NCI-H82 (cell line): Measurements from ENCODE around the gene HS2ST1.

ENCODE experiments used
- DNase-seq: peaks from one replicate; lab custom pipeline; 2025; lab: John Stamatoyannopoulos, UW

The HS2ST1 gene

GRCh38 chr1:87140831-87141540, 226.6 kb downstream of the HS2ST1 start:
- DNase-seq, result no peak

- DNase-seq, result no peak
Measured at GRCh38 chr1:87141556-87141955, 227.1 kb downstream of the HS2ST1 start.

- no peak for DNase-seq
Measured at GRCh38 chr1:87143413-87144135, 229.1 kb downstream of the HS2ST1 start.

- DNase-seq, result no peak
Measured at GRCh38 chr1:87144316-87144895, 230.0 kb downstream of the HS2ST1 start.

- no peak for DNase-seq
Measured at GRCh38 chr1:87144981-87145380, 230.5 kb downstream of the HS2ST1 start.

- no peak for DNase-seq
Measured at GRCh38 chr1:87146538-87146937, 232.1 kb downstream of the HS2ST1 start.

- DNase-seq, result no peak
Measured at GRCh38 chr1:87146986-87147385, 232.6 kb downstream of the HS2ST1 start.

- DNase-seq, result no peak
Measured at GRCh38 chr1:87147851-87148250, 233.4 kb downstream of the HS2ST1 start.

GRCh38 chr1:87148661-87149060, 234.2 kb downstream of the HS2ST1 start:
- DNase-seq, result no peak

- DNase-seq, result peak; percentile 82
Measured at GRCh38 chr1:87149241-87150041, 235.0 kb downstream of the HS2ST1 start.

- peak; percentile 64 for DNase-seq
Measured at GRCh38 chr1:87150143-87150542, 235.7 kb downstream of the HS2ST1 start.

- DNase-seq, result peak; percentile 53
Measured at GRCh38 chr1:87151500-87152421, 237.3 kb downstream of the HS2ST1 start.

GRCh38 chr1:87154384-87154783, 239.9 kb downstream of the HS2ST1 start:
- no peak for DNase-seq

GRCh38 chr1:87155170-87155569, 240.7 kb downstream of the HS2ST1 start:
- peak; percentile 54 for DNase-seq

- DNase-seq, result no peak
Measured at GRCh38 chr1:87155648-87156047, 241.2 kb downstream of the HS2ST1 start.

GRCh38 chr1:87156124-87156523, 241.7 kb downstream of the HS2ST1 start:
- DNase-seq, result no peak

GRCh38 chr1:87159378-87159915, 245.0 kb downstream of the HS2ST1 start:
- DNase-seq, result no peak
